Gastrocnemius medialis (tissue), 4 donors: ENCODE results near the gene SMAD1.

ENCODE experiments used
- CTCF ChIP-seq, 5 experiments: fragments of 450-650 bp in 3 of 5; fragments of 200-600 bp in 2 of 5; sonication (generic) in 2 of 5; IDR thresholded peaks in 4 of 5; conservative IDR thresholded peaks in 1 of 5; 1 replicate in 4 of 5; 2 replicates in 1 of 5; pipeline ENCODE4 v1.5.1; 2016 to 2019; ENCODE audit warnings: antibody characterized with exemption in 5 of 5, mild to moderate bottlenecking in 3 of 5, moderate library complexity in 3 of 5
- POLR2A ChIP-seq, 2 donors: fragments of 450-650 bp; IDR thresholded peaks; one replicate each; pipeline ENCODE4 v1.6.1; 2017; ENCODE audit warnings: antibody characterized with exemption in 2 of 2, mild to moderate bottlenecking in 2 of 2, moderate library complexity in 2 of 2

GRCh38 chr4:145540235-145540634 is 58.6 kb downstream of the SMAD1 start:
- no peak for TF ChIP-seq CTCF (IDR thresholded peaks at IDR 0.05 in 4 of 5, conservative IDR thresholded peaks at IDR 0.05 in 1 of 5)
- no peak for TF ChIP-seq POLR2A (IDR thresholded peaks at IDR 0.05)
